Right ventricle myocardium superior (tissue), 1 donor: Measurements from ENCODE around the gene RLN1. TPM values are rescaled to one million over a fixed set of nuclear protein-coding genes. Genes with fewer than 3 reads are reported as not detected.
"Not testable (repeated sequence)": the region's sequence is repeated elsewhere in the genome, so short reads cannot be mapped to it uniquely, and the experiment has no call there.

Source experiments
- ATAC-seq: fragments of 200-7000 bp; cut with Tn5 transposase; one replicate; pipeline ENCODE4 v1.9.1; 2020; ENCODE audit warnings: mild to moderate bottlenecking; ENCODE audit not compliant: poor library complexity
- DNase-seq: peaks from one replicate; pipeline ENCODE4 v3.0.0-alpha.2; 2020
- intact Hi-C: fragments of 100-400 bp; cut with DNase I; formaldehyde crosslinking; loops from one replicate; pipeline ENCODE4 v1.11.2; 2022
- long read RNA-seq: library from polyadenylated mRNA; unstranded; transcript quantifications from one replicate; pipeline ENCODE4 v2.0.0, GENCODE V29; 2021
- total RNA-seq: library from RNA; stranded (reverse); fragmentation: NEBNext Ultra II Directional; extraction: Animal tissue kit (Norgen Biotek cat#: 25700); gene quantifications from one replicate; pipeline ENCODE4 v1.2.1, GENCODE V29; 2021
- donor health status: DM: no; HTN: yes; CAD: no; lungs with severe emphysema.

Gene RLN1, protein sequence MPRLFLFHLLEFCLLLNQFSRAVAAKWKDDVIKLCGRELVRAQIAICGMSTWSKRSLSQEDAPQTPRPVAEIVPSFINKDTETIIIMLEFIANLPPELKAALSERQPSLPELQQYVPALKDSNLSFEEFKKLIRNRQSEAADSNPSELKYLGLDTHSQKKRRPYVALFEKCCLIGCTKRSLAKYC
- total RNA-seq = 0.62 TPM
- long read RNA-seq = 0 reads

DNA sequence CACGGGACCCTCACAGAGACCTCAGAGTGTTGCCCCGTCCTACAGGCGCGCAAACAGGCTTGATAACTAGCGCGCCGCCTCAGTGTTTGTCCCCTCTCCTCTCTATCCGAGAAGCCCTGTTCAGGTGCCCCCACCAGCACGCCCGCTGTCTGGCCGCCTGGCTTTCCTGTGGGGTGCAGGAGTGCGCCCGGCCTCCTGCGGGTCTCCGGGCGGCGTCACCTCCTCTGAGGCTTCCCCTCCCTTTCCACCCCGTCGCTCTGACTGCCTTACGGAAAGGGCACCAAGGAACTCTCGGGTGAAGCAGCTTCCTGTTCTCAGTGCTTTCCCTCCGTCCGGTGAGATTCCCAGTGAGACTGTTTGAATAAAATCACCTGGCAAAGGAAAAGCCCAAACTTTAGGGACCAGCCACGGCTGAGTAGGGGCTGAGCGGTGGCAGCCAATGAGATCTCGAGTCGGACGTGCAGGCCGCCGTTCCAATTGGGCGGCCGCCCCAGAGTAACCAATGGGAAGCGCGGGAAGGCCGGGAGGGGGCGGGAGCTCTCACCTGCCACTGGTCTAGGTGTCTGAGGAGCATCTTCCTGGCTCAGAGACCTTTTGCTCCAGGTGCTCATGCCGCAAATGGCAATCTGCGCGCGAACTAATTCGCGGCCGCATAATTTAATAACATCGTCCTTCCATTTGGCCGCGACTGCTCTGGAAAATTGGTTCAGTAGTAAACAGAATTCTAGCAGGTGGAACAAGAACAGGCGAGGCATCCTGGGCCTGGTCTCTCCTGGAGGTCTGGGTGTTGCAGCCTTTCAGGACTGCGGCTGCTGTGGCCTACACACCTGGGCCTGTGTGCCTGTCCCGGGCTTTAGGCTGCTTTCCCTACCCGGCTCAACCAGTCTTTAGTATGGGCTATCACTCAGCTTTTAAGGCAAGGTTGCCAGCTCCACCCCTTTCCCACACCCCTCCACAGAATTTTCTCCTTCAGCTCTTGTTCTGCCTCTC is at the start of gene RLN1:
TSS of gene RLN1 (minus strand) at position 885 of the 990 bp plus-strand sequence. CDS start at position 755, 130 bp downstream.
- intact Hi-C loops, DNase-seq: not testable (repeated sequence)
- ATAC-seq = peak; percentile 100

DNA sequence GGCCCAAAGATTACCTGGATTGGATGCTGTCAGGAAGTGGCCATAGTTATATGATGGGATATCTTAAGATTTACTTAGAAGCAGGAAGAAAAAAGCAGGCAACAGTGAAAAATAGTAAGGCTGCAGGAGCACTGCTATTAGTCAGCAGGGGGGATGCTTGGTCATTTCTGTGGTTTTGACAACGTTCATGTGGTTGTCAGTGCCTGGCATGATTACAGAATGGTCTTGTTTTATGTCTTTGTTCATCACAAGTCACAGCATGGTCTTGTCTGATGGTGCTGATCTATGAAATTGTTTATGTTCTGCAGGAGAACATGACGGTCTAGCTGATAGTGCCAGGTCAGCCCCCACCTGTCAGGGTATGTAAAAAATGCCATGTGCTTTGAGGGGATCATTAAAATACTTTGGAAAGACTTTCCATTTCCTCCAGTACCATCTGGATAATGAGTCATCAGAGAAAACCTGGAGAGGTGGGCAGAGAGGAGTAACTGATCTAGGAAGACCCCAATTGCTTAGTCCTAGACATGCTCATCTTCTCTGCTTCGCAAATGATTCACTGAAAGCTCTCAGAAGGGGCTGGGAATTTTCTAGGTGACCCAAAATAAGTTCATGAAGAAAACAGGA is 49.5 kb upstream of the RLN1 start:
- ATAC-seq (no peak), DNase-seq (no peak)
- intact Hi-C loops = no loop called here

DNA sequence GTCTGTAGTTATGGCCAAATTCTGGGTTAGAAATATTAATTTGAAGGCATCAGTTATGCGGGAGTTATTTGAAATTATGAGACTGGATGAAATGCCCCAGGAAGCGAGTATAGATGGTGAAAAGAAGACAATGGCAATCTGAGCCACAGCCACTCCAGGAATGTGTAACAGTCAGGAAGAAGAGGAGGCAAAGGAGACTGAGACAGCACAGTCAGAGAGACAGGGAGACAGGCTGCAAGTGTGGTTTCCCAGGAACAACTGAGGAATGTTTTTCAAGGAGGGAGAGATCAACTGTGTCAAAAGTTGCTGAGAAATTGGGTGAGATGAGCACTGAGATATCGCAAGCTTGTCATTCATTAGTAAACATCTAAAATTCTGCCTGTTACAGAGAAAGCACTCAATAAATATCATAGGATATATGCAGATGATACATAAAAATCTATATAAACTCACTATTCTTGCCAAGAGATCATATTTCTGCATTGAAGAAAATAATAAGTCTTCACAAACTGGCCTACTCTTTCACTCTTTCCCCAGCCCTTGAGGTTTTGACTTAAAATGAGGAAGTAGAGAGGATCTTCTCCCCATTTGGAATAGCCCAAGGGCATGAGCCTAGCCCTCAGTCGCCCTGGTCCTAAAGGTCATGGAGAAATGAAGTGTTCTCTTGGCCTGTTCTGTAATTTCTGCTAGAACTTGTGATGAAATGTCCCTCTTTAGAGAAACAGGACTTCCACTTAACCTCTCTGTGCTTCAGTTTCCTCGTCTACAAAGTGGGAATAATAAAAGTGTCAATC is 48.5 kb upstream of the RLN1 start:
- intact Hi-C loops = no loop called here
- no peak for ATAC-seq
- DNase-seq = no peak

GRCh38 chr9:5384436-5384835 is 44.8 kb upstream of the RLN1 start:
- ATAC-seq (no peak), DNase-seq (no peak)
- intact Hi-C loops = no loop called here

DNA sequence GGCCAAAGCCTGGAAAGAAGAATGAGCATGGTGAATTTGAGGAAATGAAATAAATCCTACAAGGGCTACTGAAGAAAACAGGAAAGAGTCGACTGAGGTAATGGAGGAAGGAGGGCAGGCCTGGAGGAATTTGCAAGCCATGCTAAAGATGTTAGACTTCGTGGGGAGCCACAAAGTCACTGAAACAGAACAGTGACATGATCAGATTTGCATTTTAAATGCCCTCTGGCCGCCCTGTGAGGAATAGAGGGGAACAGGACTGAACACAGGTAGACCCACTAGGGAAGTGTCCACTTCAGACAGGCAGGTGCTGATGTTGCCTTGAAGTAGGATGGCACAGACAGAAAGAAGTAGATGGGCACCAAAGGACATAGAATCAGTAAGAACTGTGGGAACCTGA is 42.8 kb upstream of the RLN1 start:
- DNase-seq (no peak), ATAC-seq (no peak)
- intact Hi-C loops = no loop called here

DNA sequence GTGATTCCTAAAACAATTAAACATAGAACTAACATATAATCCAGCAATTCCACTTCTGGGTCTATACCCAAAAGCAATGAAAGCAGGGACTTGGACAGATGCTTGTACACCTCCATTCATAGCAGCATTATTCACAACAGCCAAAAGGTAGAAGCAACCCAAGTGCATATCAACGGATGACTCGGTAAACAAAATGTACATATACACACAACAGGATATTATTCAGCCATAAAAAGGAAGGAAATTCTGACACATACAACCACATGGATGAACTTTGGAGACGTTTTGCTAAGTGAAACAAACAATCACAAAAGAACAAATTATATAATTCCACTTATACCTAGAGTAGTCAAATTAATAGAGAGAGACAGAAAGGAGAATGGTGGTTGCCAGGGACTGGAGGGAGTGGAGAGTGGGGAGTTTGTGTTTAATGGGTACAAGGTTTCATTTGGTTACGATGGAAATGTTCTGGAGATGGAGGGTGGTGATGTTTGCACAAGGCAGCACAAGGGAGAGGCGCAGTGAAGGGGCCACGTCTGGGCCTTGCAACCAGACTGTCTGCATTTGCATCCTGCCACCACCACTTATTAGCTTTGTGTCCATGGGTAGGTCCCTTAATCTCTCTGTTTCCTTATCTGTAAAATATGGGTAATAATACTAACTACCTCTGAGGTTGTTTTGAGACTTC is 36.3 kb upstream of the RLN1 start:
- DNase-seq (no peak), ATAC-seq (no peak)
- intact Hi-C loops = no loop called here

DNA sequence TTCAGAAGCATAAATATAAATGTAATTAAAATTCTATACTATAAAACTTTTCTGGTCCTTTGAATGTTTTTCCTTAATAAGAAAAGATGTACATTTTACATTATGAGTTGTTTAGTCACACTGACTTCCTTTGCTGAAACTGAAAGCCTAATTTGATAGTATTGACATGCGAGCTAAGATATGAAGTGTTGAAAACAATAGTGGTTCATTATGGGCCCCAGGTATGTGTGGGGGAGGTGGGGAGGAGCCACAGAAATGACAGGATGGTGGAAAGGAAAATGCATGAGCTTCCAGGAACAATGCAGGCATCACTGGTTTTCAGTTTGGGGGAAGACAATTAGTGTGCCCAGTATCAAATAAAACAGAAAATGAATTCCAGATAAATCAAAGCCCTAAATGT is 35.4 kb upstream of the RLN1 start:
- DNase-seq (no peak), ATAC-seq (no peak)
- intact Hi-C loops = no loop called here

DNA sequence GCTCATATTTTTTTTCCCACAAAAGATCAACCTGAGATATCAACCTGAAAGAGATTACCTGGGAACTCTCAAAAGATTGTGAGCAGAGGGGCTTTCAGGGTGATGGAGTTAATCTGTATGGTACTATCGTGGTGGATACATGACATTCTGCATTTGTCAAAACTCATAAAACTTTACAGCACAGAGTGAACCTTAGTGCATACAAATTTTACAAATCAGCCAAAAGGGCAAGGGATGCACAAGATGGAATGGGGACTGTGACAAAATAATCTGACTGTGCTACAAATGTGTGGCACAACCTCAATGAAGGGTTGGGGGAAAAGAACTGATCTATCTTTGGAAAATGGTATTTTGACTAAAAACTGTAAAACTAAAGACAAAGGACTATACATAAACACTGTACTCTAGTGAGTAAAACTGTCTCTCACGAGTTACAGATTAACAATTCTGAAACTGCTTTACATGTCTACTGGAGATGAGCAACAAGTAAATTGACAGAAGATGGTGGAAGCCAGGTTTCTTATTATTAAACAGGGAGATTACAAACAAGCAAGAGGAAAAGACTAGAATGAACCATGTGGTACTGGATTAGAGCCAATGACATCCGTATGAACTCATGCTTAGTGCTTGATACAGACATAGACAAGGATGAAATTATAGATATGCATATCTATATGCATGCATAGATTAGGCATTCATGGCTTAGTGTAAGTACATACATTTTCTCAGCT is 24.8 kb upstream of the RLN1 start:
- intact Hi-C loops = no loop called here
- ATAC-seq = no peak
- no peak for DNase-seq

DNA sequence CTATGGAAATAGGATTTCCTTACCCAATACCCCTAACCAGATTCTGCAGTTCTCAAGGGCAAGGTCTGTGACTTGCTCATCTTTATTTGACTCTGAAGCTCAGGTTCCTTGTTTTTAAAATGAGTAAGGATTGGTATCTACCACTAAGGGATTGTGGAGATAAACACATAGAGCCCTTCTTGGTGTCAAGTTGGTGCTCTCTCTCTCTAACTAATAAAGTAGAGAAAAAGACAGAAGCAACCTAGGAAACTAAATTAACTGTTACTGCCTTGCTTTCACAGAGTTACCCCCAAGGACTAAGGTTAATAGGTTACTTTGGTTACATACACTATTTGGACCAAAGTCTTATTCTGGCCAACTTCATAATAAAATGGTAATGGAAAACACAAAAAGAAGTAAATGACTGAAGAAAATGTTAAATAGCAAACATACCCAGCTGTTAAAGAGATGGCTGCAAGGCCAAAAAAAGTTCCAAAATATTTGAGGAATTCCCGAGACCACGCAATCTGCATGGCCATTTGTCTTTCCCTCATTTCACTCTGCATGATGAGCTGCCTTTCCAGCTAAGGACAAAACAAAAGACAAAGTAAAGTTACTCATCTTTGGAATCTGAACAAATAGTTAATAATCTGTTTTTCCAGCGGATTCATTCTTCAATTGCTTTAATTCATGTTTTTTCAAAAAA is 21.8 kb upstream of the RLN1 start:
- intact Hi-C loops = no loop called here

GRCh38 chr9:5360341-5360740 is 20.7 kb upstream of the RLN1 start:
- intact Hi-C loops = no loop called here
- DNase-seq (no peak), ATAC-seq (no peak)

More for the DNA sequence above, 21.8 kb upstream of the RLN1 start:
- no peak for ATAC-seq
- no peak for DNase-seq

DNA sequence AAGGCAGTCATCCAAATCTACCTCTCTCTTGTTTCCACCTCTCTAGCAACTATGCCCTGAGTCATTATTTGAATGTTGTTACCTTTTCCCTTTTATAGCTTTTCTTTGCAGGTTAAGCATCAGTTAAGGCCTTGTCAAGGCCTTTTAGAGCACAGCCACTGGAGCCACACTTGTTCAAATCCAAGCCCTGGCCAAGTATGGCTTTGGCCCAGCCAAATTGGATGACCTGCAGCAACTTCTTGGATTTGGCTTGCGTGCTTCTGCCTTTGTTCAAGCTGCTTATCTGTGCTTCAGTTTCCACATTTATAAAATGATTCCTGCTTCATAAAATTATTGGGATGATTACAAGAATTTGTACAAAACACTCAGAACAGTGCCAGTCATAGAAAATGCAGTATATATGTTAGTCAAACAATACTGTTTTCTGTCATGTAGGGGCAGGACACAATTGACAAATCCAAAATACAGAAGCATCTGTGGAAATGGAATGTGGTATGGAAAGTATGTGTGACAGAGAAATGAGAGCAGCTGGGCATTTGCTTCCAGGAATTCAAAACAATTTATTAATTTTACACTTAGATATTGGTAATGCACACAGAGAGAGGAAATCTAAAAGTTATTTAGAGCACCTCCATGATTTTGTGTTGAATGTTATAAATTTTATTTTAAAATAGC is 17.9 kb upstream of the RLN1 start:
- ATAC-seq (peak; percentile 77), DNase-seq (peak; percentile 52)
- intact Hi-C loops = no loop called here

- ATAC-seq (peak; percentile 64), DNase-seq (no peak)
- intact Hi-C loops = no loop called here
Measured at GRCh38 chr9:5355817-5356216, 16.1 kb upstream of the RLN1 start.

DNA sequence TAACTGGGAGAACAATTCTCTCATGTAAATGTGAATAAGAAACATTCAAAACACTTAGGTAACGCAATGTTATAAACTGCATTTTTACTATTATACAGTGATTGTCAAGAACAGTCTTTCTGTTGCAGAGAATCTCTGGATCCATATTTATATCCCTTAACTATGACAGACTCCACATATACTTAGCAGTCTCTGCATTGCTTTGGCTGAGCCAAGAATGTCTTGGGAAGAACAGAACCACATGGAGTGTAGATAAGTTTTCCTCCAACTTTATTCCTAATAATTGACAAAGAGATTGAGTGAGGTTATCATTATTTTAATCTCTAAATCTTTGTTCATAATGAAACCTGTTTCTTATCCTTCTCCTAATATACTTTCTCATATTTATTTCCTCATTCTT is 15.6 kb upstream of the RLN1 start:
- intact Hi-C loops = no loop called here
- DNase-seq (no peak), ATAC-seq (no peak)

- DNase-seq (no peak), ATAC-seq (no peak)
- intact Hi-C loops = no loop called here
Measured at GRCh38 chr9:5354184-5354583, 14.5 kb upstream of the RLN1 start.

DNA sequence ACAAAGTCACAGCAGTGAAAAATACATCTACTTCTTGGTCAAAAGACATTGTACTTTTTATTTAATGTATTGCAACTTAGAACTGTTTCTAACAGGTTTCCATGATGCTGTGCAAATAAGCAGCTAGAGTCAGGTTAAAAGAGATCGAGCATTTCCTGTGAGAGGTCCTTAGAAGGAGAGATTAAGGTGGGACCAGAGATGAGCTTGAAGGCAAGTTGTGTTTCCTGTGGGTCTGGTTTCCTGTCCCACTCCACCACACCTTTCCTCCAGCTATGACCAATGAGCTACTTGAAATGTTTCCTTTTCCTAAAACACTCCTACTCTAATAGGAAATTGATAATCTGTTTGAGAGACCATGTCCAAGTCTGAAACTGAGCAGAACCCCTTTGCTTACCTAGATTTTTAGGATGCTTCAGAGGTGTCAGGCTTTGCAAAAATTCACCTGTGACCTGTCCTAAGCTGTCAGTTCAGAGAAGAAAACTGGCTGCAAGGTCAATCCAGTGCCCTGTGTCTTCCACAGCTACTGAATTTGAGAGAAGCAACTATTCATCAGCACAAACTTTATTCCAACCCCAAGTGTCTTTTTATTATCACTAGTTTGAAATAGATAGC is 13.1 kb upstream of the RLN1 start:
- ATAC-seq (no peak), DNase-seq (no peak)
- intact Hi-C loops = no loop called here

- DNase-seq (no peak), ATAC-seq (no peak)
- intact Hi-C loops = no loop called here
Measured at GRCh38 chr9:5336688-5337087, 3.0 kb downstream of the RLN1 start.
